PC-3 (cell line): ENCODE results near the gene LANCL1. TPM values are rescaled to one million over a fixed set of nuclear protein-coding genes. Genes with fewer than 3 reads are reported as not detected.

Experiments
- ATAC-seq: fragments of 200-7000 bp; cut with Tn5 transposase; 2 replicates; pipeline ENCODE4 v1.9.1; 2020; ENCODE audit warnings: mild to moderate bottlenecking, moderate library complexity
- BruUV-seq: library from RNA; stranded (reverse); fragments of 400-500 nt; replicated peaks from 2 replicates; lab custom pipeline; 2021; lab: Mats Ljungman, UMichigan
- CTCF ChIA-PET: fragments of 300-600 bp; sonication (Branson Sonifier 250); formaldehyde crosslinking; loops from one replicate; lab custom pipeline; 2022; ENCODE audit warnings: antibody characterized with exemption; lab: Charles Lee
- POLR2A ChIA-PET: fragments of 300-600 bp; sonication (Branson Sonifier 250); formaldehyde crosslinking; loops from one replicate; lab custom pipeline; 2022; ENCODE audit warnings: antibody characterized with exemption; ENCODE audit not compliant: unreplicated experiment; lab: Charles Lee
- DNase-seq: peaks from one replicate; pipeline ENCODE4 v3.0.0-alpha.2; 2015
- H2AFZ ChIP-seq: fragments of 300-600 bp; sonication (generic); 2 replicates; pipeline ENCODE4 v1.6.0; 2016; ENCODE audit warnings: antibody characterized with exemption, low read length
- H3F3A ChIP-seq: fragments of 300-600 bp; sonication (generic); one replicate; pipeline ENCODE4 v1.6.0; 2017; ENCODE audit warnings: antibody characterized with exemption, low read length, control low read depth, mild to moderate bottlenecking; ENCODE audit not compliant: unreplicated experiment
- H3K27ac ChIP-seq: fragments of 300-600 bp; sonication (generic); 2 replicates; pipeline ENCODE4 v1.5.1; 2016; ENCODE audit warnings: mild to moderate bottlenecking, low read length
- H3K27me3 ChIP-seq: fragments of 300-600 bp; sonication (generic); 2 replicates; pipeline ENCODE4 v1.6.1; 2016; ENCODE audit warnings: low read length, mixed read lengths
- H3K36me3 ChIP-seq: fragments of 300-600 bp; sonication (generic); 2 replicates; pipeline ENCODE4 v1.6.1; 2016; ENCODE audit warnings: low read depth, mixed run types, low read length, mixed read lengths
- H3K4me1 ChIP-seq: fragments of 300-600 bp; sonication (generic); 2 replicates; pipeline ENCODE4 v1.5.1; 2016; ENCODE audit warnings: low read length; ENCODE audit not compliant: insufficient read depth
- H3K4me2 ChIP-seq: fragments of 300-600 bp; sonication (generic); 2 replicates; pipeline ENCODE4 v1.6.0; 2016; ENCODE audit warnings: low read length
- H3K4me3 ChIP-seq: fragments of 300-600 bp; sonication (generic); 2 replicates; pipeline ENCODE4 v1.5.1; 2016; ENCODE audit warnings: mild to moderate bottlenecking, low read length, mixed read lengths
- H3K79me2 ChIP-seq: fragments of 300-600 bp; sonication (generic); 2 replicates; pipeline ENCODE4 v1.6.1; 2017; ENCODE audit warnings: low read length, mixed read lengths
- H3K9ac ChIP-seq: fragments of 300-600 bp; sonication (generic); 2 replicates; pipeline ENCODE4 v1.6.0; 2016; ENCODE audit warnings: mild to moderate bottlenecking, low read length
- H3K9me2 ChIP-seq: fragments of 300-600 bp; sonication (generic); replicated peaks from 2 replicates; pipeline ENCODE4 v1.6.1; 2016; ENCODE audit warnings: mixed run types, low read length, mixed read lengths
- H3K9me3 ChIP-seq: fragments of 300-600 bp; sonication (generic); 2 replicates; pipeline ENCODE4 v1.6.1; 2016; ENCODE audit warnings: low read length, mixed read lengths
- H4K20me1 ChIP-seq: fragments of 300-600 bp; sonication (generic); 2 replicates; pipeline ENCODE4 v1.6.1; 2016; ENCODE audit warnings: low read length, mixed read lengths
- EZH2 ChIP-seq: fragments of 300-600 bp; sonication (generic); IDR thresholded peaks from one replicate; pipeline ENCODE4 v1.6.1; 2017; ENCODE audit warnings: antibody characterized with exemption, mild to moderate bottlenecking, low read length; ENCODE audit not compliant: unreplicated experiment
- EZH2phosphoT487 ChIP-seq: fragments of 300-600 bp; sonication (generic); IDR thresholded peaks from 2 replicates; pipeline ENCODE4 v1.6.1; 2018; ENCODE audit warnings: mild to moderate bottlenecking, antibody characterized with exemption, low read length, borderline replicate concordance
- intact Hi-C: fragments of 100-400 bp; cut with micrococcal nuclease; formaldehyde crosslinking; loops from 2 replicates; pipeline ENCODE4 v1.9.0; 2023
- total RNA-seq: library from RNA; depleted of rRNA; stranded (reverse); fragments of >200 nt; gene quantifications from 2 replicates; pipeline ENCODE4 v1.2.3, GENCODE V29; 2014
- TF ChIP-seq, protein P1 (sequence below): fragments of 300-600 bp; sonication (generic); conservative IDR thresholded peaks from 2 replicates; pipeline ENCODE4 v1.5.1; 2017; ENCODE audit warnings: antibody characterized with exemption, low read depth, mild to moderate bottlenecking, low read length

The LANCL1 gene
- total RNA-seq, 1 experiment from 2014 or later = 19.0 TPM

DNA sequence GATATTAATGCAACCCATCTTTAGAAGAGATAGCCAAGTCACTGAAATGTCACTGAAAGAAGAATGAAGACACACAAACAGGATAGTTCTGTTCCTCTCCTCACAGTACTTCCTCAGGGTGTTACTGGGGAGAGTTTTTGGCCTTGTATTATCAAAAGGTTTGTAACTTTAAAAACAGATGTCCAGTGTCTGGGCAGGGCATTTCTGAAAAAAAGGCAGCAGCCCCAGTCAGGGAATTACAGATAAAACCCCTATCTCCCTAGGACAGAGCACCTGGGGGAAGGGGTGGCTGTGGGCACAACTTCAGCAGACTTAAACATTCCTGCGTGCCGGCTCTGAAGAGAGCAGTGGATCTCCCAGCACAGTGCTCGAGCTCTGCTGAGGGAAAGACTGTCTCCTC, 30.8 kb downstream of the LANCL1 start:
- Histone ChIP-seq H3K27me3 (no peaks in the 10 kb centered on the region), H3K9me3 (no peaks in the 10 kb centered on the region), H3K36me3 (no peaks in the 10 kb centered on the region), H3K4me2 (no peak overlapping the region), H3K4me1 (no peaks in the 10 kb centered on the region), H2AFZ (no peak overlapping the region), H3K79me2 (no peaks in the 10 kb centered on the region), H3K9ac (no peak overlapping the region), H4K20me1 (no peaks in the 10 kb centered on the region), H3F3A (no peaks in the 10 kb centered on the region), H3K4me3 (no peak overlapping the region), H3K9me2 (no peaks in the 10 kb centered on the region), H3K27ac (no peak overlapping the region)
- ATAC-seq = no peak
- CTCF ChIA-PET = no interaction called here
- intact Hi-C loops = loop anchor here (2.0 kb wide), 1 partner anchor 31 kb away; the partner anchor contains the start of gene LANCL1
- no TSS peak for BruUV-seq
- TF ChIP-seq EZH2phosphoT487 (no peak), EZH2 (no peak)
- TF ChIP-seq, protein P1, sequence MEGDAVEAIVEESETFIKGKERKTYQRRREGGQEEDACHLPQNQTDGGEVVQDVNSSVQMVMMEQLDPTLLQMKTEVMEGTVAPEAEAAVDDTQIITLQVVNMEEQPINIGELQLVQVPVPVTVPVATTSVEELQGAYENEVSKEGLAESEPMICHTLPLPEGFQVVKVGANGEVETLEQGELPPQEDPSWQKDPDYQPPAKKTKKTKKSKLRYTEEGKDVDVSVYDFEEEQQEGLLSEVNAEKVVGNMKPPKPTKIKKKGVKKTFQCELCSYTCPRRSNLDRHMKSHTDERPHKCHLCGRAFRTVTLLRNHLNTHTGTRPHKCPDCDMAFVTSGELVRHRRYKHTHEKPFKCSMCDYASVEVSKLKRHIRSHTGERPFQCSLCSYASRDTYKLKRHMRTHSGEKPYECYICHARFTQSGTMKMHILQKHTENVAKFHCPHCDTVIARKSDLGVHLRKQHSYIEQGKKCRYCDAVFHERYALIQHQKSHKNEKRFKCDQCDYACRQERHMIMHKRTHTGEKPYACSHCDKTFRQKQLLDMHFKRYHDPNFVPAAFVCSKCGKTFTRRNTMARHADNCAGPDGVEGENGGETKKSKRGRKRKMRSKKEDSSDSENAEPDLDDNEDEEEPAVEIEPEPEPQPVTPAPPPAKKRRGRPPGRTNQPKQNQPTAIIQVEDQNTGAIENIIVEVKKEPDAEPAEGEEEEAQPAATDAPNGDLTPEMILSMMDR = no peak
- POLR2A ChIA-PET = no interaction called here
- DNase-seq = no peak

DNA sequence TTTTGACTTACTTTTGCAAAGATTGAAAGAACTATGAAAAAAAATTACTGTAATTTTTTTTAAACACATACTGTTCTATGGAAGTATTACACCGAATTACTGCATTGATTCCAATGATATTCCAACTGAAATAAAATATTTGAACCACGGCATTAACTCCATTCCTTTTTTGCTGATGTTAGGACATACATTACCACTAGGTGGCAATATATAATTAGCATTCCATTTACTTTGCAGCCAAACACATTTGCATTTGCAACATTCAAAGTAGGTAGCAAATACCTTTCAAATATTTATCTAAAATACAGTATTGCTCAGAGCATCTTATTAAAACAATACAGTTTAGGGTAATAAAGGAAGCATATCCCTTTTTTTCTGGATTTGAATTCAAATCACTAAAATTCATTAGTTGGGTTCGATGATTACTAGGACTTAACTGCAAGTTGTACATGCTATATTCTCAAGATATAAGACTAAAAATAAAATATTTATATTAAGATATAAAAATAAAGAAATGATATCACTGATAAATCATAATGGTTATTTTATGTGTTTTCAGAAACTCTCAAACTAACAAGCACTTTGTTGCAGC, 31.3 kb downstream of the LANCL1 start:
- Histone ChIP-seq H3F3A (no peaks in the 10 kb centered on the region), H3K36me3 (no peaks in the 10 kb centered on the region), H3K9me3 (no peaks in the 10 kb centered on the region), H3K27me3 (no peaks in the 10 kb centered on the region), H3K4me1 (no peaks in the 10 kb centered on the region), H3K4me2 (no peak overlapping the region), H3K9ac (no peak overlapping the region), H3K4me3 (no peak overlapping the region), H3K27ac (no peak overlapping the region), H4K20me1 (no peaks in the 10 kb centered on the region), H3K9me2 (no peaks in the 10 kb centered on the region), H3K79me2 (no peaks in the 10 kb centered on the region), H2AFZ (no peak overlapping the region)
- TF ChIP-seq EZH2 = no peak
- TF ChIP-seq, protein P1 = peak; percentile 84
- POLR2A ChIA-PET = no interaction called here
- BruUV-seq = no TSS peak
- DNase-seq = peak; percentile 57
- ATAC-seq = no peak; the same call in 1 of the 2 replicates
- intact Hi-C loops = loop anchor here (2.0 kb wide), 1 partner anchor 32 kb away; the partner anchor contains the start of gene LANCL1
- CTCF ChIA-PET = no interaction called here

DNA sequence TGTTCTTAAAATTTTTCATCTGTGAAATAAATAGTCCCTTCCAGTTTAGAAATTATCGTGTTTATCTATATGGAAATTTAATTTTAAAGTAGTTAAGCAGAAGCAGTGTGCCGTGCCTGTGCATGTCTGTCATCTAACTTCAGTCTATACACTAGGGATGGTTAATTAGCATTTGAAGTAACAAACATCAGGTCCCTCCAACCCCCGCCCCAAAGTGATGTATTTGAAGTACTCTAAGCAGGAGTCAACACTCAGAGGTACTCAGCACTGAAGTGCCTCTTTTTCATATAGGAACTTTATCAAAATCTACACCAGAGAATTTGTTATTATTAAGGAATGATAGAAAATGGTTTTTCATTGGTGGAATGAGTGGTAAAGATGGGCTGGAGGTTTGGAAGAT, 33.0 kb downstream of the LANCL1 start:
- H3K79me2 ChIP-seq = no peaks in the 10 kb centered on the region
- no peaks in the 10 kb centered on the region for H3K9me3 ChIP-seq
- intact Hi-C loops = no loop called here
- H3K36me3 ChIP-seq = 0 out of 2 replicates have a peak, but pooled peaks cover under 1% of the 10 kb centered on the region
- no peaks in the 10 kb centered on the region for H3K4me1 ChIP-seq
- H3K27me3 ChIP-seq = no peaks in the 10 kb centered on the region
- H3K4me3 ChIP-seq = no peak overlapping the region
- H3K4me2 ChIP-seq = no peak overlapping the region
- H3K9me2 ChIP-seq = no peaks in the 10 kb centered on the region
- TF ChIP-seq, protein P1 = no peak
- TF ChIP-seq EZH2phosphoT487 (no peak), EZH2 (no peak)
- ChIA-PET POLR2A (no interaction called here), CTCF (no interaction called here)
- no TSS peak for BruUV-seq
- DNase-seq (no peak), ATAC-seq (no peak)
- H2AFZ ChIP-seq = no peak overlapping the region
- H4K20me1 ChIP-seq = no peaks in the 10 kb centered on the region
- no peak overlapping the region for H3K27ac ChIP-seq
- H3F3A ChIP-seq = no peaks in the 10 kb centered on the region
- H3K9ac ChIP-seq = no peak overlapping the region
